ENCODE data around the gene ARHGAP44. TPM values are rescaled to one million over a fixed set of nuclear protein-coding genes. Genes with fewer than 3 reads are reported as not detected.

ARHGAP44 gene
- total and polyA plus RNA-seq, 2 of the 13 experiments (the other 11 are each of a cell fraction or from before 2014, with no cell fraction given): 0.79 to 3.1 TPM

DNA sequence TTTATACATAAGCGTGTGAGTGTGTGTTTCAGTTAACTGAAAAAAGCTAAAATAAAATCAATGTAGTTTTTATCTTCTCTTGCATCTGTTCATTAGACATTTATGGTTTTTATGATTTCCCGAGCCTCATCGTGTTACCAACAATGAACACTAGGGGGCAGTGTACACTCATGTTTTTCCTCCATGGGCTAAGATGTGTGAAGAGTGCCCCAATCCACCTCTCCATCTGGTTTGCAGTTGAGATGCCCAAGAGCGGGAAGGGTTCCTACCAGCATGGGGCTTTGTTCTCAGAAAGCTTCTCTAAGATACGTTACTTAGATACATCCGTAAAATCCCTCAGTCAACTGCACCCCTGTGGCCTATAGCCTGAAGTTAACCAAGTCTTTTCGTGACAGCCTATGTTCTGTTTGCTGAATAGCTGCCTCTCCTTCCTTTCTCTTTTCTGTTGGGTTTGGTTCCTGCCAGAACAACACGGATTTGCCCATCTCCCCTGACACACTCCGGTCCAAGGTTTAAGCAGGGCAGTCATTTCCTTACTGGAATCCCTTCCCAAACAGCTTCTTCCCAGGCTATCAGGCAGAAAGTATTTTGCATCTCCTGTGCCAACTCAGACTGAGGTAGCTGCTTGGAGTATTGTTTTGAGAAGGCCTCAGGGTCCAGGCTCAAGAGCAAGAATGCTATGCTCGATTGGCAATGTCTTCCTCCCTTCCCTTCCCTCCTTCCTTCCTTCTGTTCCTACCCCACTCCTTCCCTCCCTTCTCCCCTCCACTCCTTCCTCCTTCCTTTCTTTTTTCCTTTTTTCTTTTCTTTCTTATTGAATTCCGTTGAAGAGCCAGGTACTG, 241.4 kb downstream of the ARHGAP44 start:
- ATAC-seq (peak; percentile 47), FAIRE-seq (peak; percentile 82), DNase-seq (ENCODE audit: low spot score) (peak; percentile 30)
- H3K36me3 ChIP-seq (replicated peaks in 1 of 2; ENCODE audit: control insufficient read depth in 1 of 2, insufficient read depth in 2 of 2, low read length in 2 of 2): no peaks in the 10 kb centered on the region
- 0 out of 2 replicates have a peak, but pooled peaks cover 5% of the 10 kb centered on the region for H3K4me1 ChIP-seq (ENCODE audit: insufficient read depth, low read length)
- intact Hi-C loops (cut with micrococcal nuclease; ENCODE audit: unreplicated experiment) (loop anchor here (10.0 kb wide), 1 partner anchor 64 kb away; no protein-coding TSS in a partner anchor), in situ Hi-C loops (cut with HindIII; ENCODE audit: extremely low pct_ligation_motif_present, low pct_unique_long_range_greater_than_20kb) (no loop called here)
- BruUV-seq (replicated peaks): no TSS peak
- H3K9ac ChIP-seq (ENCODE audit: insufficient read depth, low read depth, low read length): no peak overlapping the region
- H4K20me1 ChIP-seq (ENCODE audit: insufficient read depth, low read length): no peaks in the 10 kb centered on the region
- peaks cover 0 to 5% of the 10 kb centered on the region in 2 experiments; a peak in 1 of 5 replicates for H3K27me3 ChIP-seq (ENCODE audit: control insufficient read depth in 1 of 2, insufficient read depth in 2 of 2, low read length in 2 of 2)
- no peaks in the 10 kb centered on the region for H3K79me2 ChIP-seq (ENCODE audit: insufficient read depth, low read length)
- ChIA-PET POLR2A (interaction anchor here (1.2 to 1.3 kb wide), 2 partner anchors 13 kb away, joined by 5 to 6 read pairs; partner anchors contain the start of gene ELAC2), CTCF (ENCODE audit: low intra/inter-chr PET ratio, low total read pairs) (no interaction called here)
- peaks cover 6% of the 10 kb centered on the region for H3K9me3 ChIP-seq (ENCODE audit: low read length)
- no peak overlapping the region for H3K4me2 ChIP-seq (ENCODE audit: low read depth, low read length)
- 23% methylated on average over 11 of the region's 11 CpGs for WGBS (ENCODE audit: low lambda C conversion rate)
- no peak overlapping the region for H3K4me3 ChIP-seq (replicated peaks in 1 of 3; ENCODE audit: insufficient read depth in 1 of 3, low read depth in 2 of 3, low read length in 3 of 3)
- no peak overlapping the region for H2AFZ ChIP-seq (ENCODE audit: low read length)
- H3K27ac ChIP-seq (ENCODE audit: extremely low read length, insufficient read depth, low read length): no peak overlapping the region
- TF ChIP-seq RFX1 (IDR thresholded peaks at IDR 0.05): no peak
- 0 out of 2 replicates have a peak, but pooled peaks have one; percentile 8 for TF ChIP-seq SMC3 (IDR thresholded peaks at IDR 0.05; ENCODE audit: low read length)
- TF ChIP-seq TBX2 (CRISPR knock-in tag; IDR thresholded peaks at IDR 0.05; ENCODE audit: borderline replicate concordance): no peak
- TF ChIP-seq, protein P1, sequence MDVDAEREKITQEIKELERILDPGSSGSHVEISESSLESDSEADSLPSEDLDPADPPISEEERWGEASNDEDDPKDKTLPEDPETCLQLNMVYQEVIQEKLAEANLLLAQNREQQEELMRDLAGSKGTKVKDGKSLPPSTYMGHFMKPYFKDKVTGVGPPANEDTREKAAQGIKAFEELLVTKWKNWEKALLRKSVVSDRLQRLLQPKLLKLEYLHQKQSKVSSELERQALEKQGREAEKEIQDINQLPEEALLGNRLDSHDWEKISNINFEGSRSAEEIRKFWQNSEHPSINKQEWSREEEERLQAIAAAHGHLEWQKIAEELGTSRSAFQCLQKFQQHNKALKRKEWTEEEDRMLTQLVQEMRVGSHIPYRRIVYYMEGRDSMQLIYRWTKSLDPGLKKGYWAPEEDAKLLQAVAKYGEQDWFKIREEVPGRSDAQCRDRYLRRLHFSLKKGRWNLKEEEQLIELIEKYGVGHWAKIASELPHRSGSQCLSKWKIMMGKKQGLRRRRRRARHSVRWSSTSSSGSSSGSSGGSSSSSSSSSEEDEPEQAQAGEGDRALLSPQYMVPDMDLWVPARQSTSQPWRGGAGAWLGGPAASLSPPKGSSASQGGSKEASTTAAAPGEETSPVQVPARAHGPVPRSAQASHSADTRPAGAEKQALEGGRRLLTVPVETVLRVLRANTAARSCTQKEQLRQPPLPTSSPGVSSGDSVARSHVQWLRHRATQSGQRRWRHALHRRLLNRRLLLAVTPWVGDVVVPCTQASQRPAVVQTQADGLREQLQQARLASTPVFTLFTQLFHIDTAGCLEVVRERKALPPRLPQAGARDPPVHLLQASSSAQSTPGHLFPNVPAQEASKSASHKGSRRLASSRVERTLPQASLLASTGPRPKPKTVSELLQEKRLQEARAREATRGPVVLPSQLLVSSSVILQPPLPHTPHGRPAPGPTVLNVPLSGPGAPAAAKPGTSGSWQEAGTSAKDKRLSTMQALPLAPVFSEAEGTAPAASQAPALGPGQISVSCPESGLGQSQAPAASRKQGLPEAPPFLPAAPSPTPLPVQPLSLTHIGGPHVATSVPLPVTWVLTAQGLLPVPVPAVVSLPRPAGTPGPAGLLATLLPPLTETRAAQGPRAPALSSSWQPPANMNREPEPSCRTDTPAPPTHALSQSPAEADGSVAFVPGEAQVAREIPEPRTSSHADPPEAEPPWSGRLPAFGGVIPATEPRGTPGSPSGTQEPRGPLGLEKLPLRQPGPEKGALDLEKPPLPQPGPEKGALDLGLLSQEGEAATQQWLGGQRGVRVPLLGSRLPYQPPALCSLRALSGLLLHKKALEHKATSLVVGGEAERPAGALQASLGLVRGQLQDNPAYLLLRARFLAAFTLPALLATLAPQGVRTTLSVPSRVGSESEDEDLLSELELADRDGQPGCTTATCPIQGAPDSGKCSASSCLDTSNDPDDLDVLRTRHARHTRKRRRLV (CRISPR knock-in tag; IDR thresholded peaks at IDR 0.05): no peak
- no peak for TF ChIP-seq NFE2L2 (IDR thresholded peaks at IDR 0.05; ENCODE audit: low read length)
- TF ChIP-seq, protein P2, sequence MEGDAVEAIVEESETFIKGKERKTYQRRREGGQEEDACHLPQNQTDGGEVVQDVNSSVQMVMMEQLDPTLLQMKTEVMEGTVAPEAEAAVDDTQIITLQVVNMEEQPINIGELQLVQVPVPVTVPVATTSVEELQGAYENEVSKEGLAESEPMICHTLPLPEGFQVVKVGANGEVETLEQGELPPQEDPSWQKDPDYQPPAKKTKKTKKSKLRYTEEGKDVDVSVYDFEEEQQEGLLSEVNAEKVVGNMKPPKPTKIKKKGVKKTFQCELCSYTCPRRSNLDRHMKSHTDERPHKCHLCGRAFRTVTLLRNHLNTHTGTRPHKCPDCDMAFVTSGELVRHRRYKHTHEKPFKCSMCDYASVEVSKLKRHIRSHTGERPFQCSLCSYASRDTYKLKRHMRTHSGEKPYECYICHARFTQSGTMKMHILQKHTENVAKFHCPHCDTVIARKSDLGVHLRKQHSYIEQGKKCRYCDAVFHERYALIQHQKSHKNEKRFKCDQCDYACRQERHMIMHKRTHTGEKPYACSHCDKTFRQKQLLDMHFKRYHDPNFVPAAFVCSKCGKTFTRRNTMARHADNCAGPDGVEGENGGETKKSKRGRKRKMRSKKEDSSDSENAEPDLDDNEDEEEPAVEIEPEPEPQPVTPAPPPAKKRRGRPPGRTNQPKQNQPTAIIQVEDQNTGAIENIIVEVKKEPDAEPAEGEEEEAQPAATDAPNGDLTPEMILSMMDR (CRISPR knock-in tag; IDR thresholded peaks at IDR 0.05): peak; percentile 75
- no peak for TF ChIP-seq STAT5B (CRISPR knock-in tag; IDR thresholded peaks at IDR 0.05)
- no peak for TF ChIP-seq RAD21 (CRISPR knock-in tag; IDR thresholded peaks at IDR 0.05)
- TF ChIP-seq, protein P3, sequence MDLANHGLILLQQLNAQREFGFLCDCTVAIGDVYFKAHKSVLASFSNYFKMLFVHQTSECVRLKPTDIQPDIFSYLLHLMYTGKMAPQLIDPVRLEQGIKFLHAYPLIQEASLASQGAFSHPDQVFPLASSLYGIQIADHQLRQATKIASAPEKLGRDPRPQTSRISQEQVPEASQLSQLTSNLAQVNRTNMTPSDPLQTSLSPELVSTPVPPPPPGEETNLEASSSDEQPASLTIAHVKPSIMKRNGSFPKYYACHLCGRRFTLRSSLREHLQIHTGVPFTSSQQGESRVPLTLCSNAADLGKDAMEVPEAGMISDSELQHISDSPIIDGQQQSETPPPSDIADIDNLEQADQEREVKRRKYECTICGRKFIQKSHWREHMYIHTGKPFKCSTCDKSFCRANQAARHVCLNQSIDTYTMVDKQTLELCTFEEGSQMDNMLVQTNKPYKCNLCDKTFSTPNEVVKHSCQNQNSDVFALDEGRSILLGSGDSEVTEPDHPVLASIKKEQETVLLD (CRISPR knock-in tag; IDR thresholded peaks at IDR 0.05; ENCODE audit: low read depth): no peak
- no peak for TF ChIP-seq ATF7 (IDR thresholded peaks at IDR 0.05)
- TF ChIP-seq ATF7 (CRISPR knock-in tag; IDR thresholded peaks at IDR 0.05): no peak
- TF ChIP-seq, protein P4, sequence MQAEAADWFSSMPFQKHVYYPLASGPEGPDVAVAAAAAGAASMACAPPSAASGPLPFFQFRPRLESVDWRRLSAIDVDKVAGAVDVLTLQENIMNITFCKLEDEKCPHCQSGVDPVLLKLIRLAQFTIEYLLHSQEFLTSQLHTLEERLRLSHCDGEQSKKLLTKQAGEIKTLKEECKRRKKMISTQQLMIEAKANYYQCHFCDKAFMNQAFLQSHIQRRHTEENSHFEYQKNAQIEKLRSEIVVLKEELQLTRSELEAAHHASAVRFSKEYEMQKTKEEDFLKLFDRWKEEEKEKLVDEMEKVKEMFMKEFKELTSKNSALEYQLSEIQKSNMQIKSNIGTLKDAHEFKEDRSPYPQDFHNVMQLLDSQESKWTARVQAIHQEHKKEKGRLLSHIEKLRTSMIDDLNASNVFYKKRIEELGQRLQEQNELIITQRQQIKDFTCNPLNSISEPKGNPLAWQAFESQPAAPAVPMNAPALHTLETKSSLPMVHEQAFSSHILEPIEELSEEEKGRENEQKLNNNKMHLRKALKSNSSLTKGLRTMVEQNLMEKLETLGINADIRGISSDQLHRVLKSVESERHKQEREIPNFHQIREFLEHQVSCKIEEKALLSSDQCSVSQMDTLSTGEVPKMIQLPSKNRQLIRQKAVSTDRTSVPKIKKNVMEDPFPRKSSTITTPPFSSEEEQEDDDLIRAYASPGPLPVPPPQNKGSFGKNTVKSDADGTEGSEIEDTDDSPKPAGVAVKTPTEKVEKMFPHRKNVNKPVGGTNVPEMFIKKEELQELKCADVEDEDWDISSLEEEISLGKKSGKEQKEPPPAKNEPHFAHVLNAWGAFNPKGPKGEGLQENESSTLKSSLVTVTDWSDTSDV (CRISPR knock-in tag; IDR thresholded peaks at IDR 0.05): no peak
- no peak for TF ChIP-seq RCOR2 (CRISPR knock-in tag; IDR thresholded peaks at IDR 0.05)
- no peak for TF ChIP-seq ZNF3 (CRISPR knock-in tag; IDR thresholded peaks at IDR 0.05)

All from HepG2 (cell line).